ENCODE data around the gene TSPAN14. TPM values are rescaled to one million over a fixed set of nuclear protein-coding genes. Genes with fewer than 3 reads are reported as not detected.

The TSPAN14 gene
- total RNA-seq, 1 experiment from 2014 or later = 46.9 TPM

GRCh38 chr10:80443531-80443974 is 10.6 kb upstream of the TSPAN14 start:
- Mint-ChIP-seq H3K4me3 (ENCODE audit: unreplicated experiment) (no peak overlapping the region), H3K36me3 (ENCODE audit: insufficient read depth, unreplicated experiment) (peaks cover 13% of the 10 kb centered on the region), H3K27ac (ENCODE audit: low read depth, unreplicated experiment) (no peak overlapping the region), H3K4me1 (ENCODE audit: insufficient read depth, unreplicated experiment) (peaks cover 10% of the 10 kb centered on the region), H3K9me3 (ENCODE audit: unreplicated experiment) (no peaks in the 10 kb centered on the region), H3K27me3 (ENCODE audit: insufficient read depth, unreplicated experiment) (no peaks in the 10 kb centered on the region)
- CTCF ChIA-PET = interaction anchor here (0.6 to 33.7 kb wide), 55 partner anchors 8 to 1429 kb away, joined by 3 to 923 read pairs (median 5); no protein-coding TSS in a partner anchor
- DNase-seq (ENCODE audit: unreplicated experiment) = peak; percentile 57
- intact Hi-C loops (cut with micrococcal nuclease) = loop anchor here (1.0 kb wide), 1 partner anchor 60 kb away; no protein-coding TSS in a partner anchor
- BruUV-seq (replicated peaks) = no TSS peak
- TF ChIP-seq CTCF (IDR thresholded peaks at IDR 0.05; ENCODE audit: unreplicated experiment) = peak; percentile 22
- POLR2A ChIA-PET = interaction anchor here (0.7 to 1.7 kb wide), 2 partner anchors 62 to 481 kb away, joined by 3 to 6 read pairs; no protein-coding TSS in a partner anchor

GRCh38 chr10:80444124-80444523 is 10.0 kb upstream of the TSPAN14 start:
- no TSS peak for BruUV-seq (replicated peaks)
- H3K36me3 Mint-ChIP-seq (ENCODE audit: insufficient read depth, unreplicated experiment) = peaks cover 13% of the 10 kb centered on the region
- no peaks in the 10 kb centered on the region for H3K9me3 Mint-ChIP-seq (ENCODE audit: unreplicated experiment)
- H3K27me3 Mint-ChIP-seq (ENCODE audit: insufficient read depth, unreplicated experiment) = no peaks in the 10 kb centered on the region
- H3K4me1 Mint-ChIP-seq (ENCODE audit: insufficient read depth, unreplicated experiment) = peaks cover 10% of the 10 kb centered on the region
- TF ChIP-seq CTCF (IDR thresholded peaks at IDR 0.05; ENCODE audit: unreplicated experiment) = no peak
- intact Hi-C loops (cut with micrococcal nuclease) = loop anchor here (1.0 to 2.0 kb wide), 4 partner anchors 61 to 480 kb away; no protein-coding TSS in a partner anchor
- POLR2A ChIA-PET = interaction anchor here (0.7 to 1.7 kb wide), 8 partner anchors 9 to 480 kb away, joined by 3 to 7 read pairs (median 4); no protein-coding TSS in a partner anchor
- no peak for DNase-seq (ENCODE audit: unreplicated experiment)
- CTCF ChIA-PET = interaction anchor here (0.6 to 33.7 kb wide), 68 partner anchors 9 to 1429 kb away, joined by 3 to 923 read pairs (median 4); no protein-coding TSS in a partner anchor
- no peak overlapping the region for H3K27ac Mint-ChIP-seq (ENCODE audit: low read depth, unreplicated experiment)
- no peak overlapping the region for H3K4me3 Mint-ChIP-seq (ENCODE audit: unreplicated experiment)

- no peak overlapping the region for H3K4me3 Mint-ChIP-seq (ENCODE audit: unreplicated experiment)
- H3K27me3 Mint-ChIP-seq (ENCODE audit: insufficient read depth, unreplicated experiment) = no peaks in the 10 kb centered on the region
- intact Hi-C loops (cut with micrococcal nuclease) = loop anchor here (1.0 to 2.0 kb wide), 5 partner anchors 61 to 480 kb away; no protein-coding TSS in a partner anchor
- H3K9me3 Mint-ChIP-seq (ENCODE audit: unreplicated experiment) = no peaks in the 10 kb centered on the region
- peaks cover 13% of the 10 kb centered on the region for H3K36me3 Mint-ChIP-seq (ENCODE audit: insufficient read depth, unreplicated experiment)
- peak; percentile 66 for DNase-seq (ENCODE audit: unreplicated experiment)
- BruUV-seq (replicated peaks) = no TSS peak
- CTCF ChIA-PET = interaction anchor here (0.6 to 33.7 kb wide), 66 partner anchors 8 to 600 kb away, joined by 3 to 923 read pairs (median 4); no protein-coding TSS in a partner anchor
- POLR2A ChIA-PET = interaction anchor here (0.7 to 1.7 kb wide), 12 partner anchors 9 to 717 kb away, joined by 3 to 7 read pairs (median 4); no protein-coding TSS in a partner anchor
- TF ChIP-seq CTCF (IDR thresholded peaks at IDR 0.05; ENCODE audit: unreplicated experiment) = peak; percentile 77
- H3K27ac Mint-ChIP-seq (ENCODE audit: low read depth, unreplicated experiment) = no peak overlapping the region
- peaks cover 10% of the 10 kb centered on the region for H3K4me1 Mint-ChIP-seq (ENCODE audit: insufficient read depth, unreplicated experiment)
Measured at GRCh38 chr10:80444646-80445319, 9.3 kb upstream of the TSPAN14 start.
